GM19239 (cell line): ENCODE measurements around the gene FES.
"Not testable (repeated sequence)": the region's sequence is repeated elsewhere in the genome, so short reads cannot be mapped to it uniquely, and the experiment has no call there.

Experiments used
- DNase-seq: peaks from one replicate; pipeline ENCODE4 v3.0.0; 2011; ENCODE audit warnings: low spot score; ENCODE audit not compliant: insufficient read length
- FAIRE-seq: peaks from 2 replicates; lab custom pipeline; 2011; peaks lifted over from hg19 to GRCh38; lab: Jason Lieb, UNC

FES gene

DNA sequence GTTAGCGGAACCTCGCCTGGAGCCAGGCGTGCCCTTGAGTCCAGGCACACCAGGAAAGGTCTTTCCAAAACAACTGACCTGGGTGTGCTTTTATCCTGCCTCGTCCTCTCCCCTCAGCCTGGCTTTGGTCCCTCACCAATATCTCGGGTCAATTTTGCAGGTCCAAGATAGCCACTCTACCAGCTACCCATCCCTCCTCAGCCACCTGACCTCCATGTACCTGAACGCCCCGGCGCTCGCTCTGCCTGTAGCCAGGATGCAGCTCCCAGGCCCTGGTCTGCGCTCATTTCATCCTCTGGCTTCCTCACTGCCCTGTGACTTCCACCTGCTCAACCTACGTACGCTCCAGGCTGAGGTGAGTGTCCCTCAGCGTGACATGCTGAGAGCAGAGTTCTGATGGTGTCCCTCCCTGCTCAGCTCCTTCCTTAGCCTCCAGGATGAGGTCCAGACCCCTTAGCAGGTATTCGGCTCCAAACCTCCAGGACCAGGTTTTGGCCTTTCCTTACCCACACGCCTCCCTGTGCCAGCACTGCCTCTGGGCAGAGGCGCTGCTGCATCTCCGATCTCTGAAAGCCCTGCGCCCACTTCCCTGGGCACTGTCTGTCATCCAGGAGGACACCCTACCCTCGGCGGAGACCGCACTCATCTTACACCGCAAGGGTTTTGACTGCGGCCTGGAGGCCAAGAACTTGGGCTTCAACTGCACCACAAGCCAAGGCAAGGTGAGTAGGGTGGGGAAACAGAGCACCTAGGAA lies 33.9 kb downstream of the FES start:
- DNase-seq (no peak), FAIRE-seq (no peak)

DNA sequence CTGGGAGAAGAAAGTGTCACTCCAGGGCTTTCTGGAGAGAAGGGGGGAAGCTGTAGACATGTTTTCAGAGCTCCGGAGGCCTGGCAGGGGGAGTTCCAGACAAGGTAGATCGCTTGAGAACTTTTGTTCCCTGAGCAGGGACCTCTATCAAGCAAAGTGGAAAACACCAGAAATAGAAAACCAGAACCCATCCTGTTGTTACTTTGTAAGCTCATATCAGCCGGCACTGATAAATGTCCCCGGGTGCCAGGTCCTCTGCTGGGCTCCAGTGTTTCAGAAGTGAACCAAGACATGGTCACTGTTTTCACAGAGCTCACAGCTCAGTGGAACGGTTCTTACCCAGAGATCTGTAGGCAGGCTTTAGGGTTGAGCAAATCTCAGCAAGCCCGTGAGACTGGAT lies 34.5 kb downstream of the FES start:
- DNase-seq (no peak), FAIRE-seq (no peak)

DNA sequence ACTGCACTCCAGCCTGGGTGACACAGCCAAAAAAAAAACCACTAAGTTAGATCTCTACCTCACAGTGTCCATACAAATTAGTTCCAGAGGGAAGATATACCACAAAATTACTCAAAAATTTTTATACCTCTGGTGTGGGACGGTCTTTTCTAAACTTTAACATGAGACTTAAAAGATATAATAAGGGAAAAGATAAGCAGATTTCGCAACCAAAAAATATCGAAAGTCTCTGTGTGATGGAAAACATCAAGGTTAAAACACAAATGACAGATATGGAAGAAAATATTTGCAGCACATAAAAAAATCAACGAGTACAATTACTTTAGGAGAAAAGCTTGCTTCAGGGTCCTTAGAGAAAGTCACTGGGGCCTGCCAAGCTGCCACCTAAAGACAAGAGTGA lies 37.6 kb downstream of the FES start:
- DNase-seq (no peak), FAIRE-seq (no peak)

GRCh38 chr15:90922712-90923322 lies 38.5 kb downstream of the FES start:
- not testable (repeated sequence) for FAIRE-seq
- DNase-seq, result peak; percentile 52

DNA sequence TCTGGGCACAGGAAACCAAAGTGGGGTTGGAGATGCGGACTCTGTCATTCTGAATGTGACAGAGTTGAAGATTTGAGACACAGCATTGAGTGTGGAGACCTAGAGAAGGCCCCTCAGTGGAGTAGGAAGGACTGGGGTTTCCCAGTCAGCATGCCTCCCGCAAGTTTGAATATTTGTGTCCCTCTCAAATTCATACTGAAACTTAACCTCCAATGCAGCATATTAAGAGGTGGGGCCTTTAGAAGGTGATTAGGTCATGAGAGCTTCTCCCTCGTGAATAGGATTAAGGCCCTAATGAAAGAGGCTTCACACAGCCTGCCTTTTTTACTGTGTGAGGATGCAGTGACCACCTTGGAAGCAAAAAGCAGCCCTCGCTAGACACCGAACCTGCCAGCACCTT lies 40.1 kb downstream of the FES start:
- peak; percentile 82 for FAIRE-seq
- DNase-seq, result peak; percentile 44

- FAIRE-seq, DNase-seq: not testable (repeated sequence)
These were observed 42.5 kb downstream of the FES start for GRCh38 chr15:90926766-90927165.

- not testable (repeated sequence) for DNase-seq, FAIRE-seq
These were observed 43.8 kb downstream of the FES start for GRCh38 chr15:90928106-90928505.

DNA sequence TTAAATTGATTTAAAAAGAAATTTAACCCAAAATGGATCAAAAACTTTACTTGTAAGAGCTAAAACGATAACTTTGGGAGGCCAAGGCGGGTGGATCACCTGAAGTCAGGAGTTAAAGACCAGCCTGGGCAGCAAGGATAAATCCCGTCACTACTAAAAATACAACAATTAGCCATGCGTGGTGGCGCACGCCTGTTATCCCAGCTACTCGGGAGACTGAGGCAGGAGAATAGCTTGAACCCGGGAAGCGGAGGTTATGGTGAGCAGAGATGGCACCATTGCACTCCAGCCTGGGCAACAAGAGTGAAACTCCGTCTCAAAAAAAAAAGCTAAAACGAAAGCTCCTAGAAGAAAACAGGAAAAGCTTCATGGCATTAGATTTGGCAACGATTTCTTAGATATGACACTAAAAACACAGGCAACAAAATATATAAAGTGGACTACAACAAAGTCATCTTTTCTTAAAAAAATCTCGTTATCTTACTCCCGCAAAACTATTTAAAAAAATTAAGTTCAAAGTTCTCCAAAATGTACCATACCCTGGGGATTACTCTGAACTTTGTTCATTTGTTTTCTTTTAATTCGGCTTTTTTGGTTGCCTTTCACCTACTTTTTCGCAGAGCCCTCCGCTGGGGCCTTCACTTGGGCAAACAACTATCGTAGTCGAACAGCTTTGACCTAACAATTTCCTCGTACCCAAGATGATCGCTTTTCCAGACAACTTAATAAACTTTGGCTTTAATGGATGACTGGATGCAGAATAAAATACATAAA lies 45.1 kb downstream of the FES start:
- FAIRE-seq (no peak), DNase-seq (no peak)

- DNase-seq, result no peak
- no peak for FAIRE-seq
These were observed 46.7 kb downstream of the FES start for GRCh38 chr15:90930861-90931574.

DNA sequence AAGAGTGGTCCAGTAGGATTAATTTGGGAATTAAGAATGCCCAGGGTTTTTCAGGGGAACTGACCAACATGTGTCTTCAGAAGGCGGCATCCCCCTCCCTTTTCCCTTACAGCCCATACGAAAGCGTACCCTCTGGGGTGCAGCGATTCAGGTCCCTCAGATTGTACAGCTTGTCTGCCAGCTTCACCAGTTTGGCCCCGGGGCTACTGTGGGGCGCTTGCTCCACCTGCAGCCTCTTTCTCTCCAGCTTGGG lies 47.2 kb downstream of the FES start:
- no peak for FAIRE-seq

DNA sequence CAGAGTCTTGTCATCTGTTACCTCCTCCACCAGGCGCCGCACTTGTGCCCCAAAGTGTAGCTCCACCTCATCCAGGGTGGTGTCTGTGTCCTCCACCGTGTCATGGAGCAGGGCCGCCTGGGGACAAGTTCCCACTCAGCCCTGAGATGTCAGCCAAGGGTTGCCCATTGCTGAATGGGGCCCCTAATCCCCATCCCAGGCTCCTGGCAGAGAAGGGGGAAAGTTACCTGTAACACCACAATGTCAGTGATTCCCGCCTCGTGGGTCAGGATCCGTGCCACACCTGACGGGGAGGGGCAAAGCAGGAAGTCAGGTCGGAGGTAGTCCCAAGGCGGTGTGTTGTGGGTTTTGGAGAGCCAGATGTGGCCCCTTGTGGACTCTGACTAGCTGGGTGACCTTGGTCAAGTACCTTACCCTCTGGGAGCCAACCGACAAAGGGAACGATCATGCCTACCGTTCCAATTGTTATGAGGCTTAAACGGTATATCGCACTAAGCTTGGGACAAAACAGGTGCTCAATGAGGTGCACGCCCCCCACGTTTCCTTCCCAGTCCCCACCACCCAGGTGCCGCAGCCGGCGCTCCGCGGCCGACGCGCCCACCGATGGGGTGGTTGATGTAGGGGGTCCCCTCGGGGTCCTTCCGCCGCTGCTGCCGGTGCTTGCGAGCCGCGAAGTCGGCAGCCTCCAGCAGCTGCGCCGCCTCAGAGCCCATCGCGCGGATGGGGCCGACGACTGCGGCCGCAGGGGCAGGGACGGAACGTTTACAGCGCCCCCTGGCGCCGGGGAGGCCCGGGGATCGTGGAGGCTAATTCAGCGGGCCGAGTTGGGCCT lies 47.7 kb downstream of the FES start, which contains the start of gene HDDC3:
Gene HDDC3, minus strand, starts transcription at position 722 of the 832 bp plus-strand sequence. Its CDS starts 9 bp downstream, at position 713.
- FAIRE-seq, result peak; percentile 69
- DNase-seq, result peak; percentile 65

More for the DNA sequence above, 47.2 kb downstream of the FES start:
- no peak for DNase-seq

GRCh38 chr15:90932660-90932991 lies 48.3 kb downstream of the FES start:
- no peak for DNase-seq
- FAIRE-seq, result no peak

GRCh38 chr15:90933301-90933700 lies 49.0 kb downstream of the FES start:
- no peak for DNase-seq
- no peak for FAIRE-seq

DNA sequence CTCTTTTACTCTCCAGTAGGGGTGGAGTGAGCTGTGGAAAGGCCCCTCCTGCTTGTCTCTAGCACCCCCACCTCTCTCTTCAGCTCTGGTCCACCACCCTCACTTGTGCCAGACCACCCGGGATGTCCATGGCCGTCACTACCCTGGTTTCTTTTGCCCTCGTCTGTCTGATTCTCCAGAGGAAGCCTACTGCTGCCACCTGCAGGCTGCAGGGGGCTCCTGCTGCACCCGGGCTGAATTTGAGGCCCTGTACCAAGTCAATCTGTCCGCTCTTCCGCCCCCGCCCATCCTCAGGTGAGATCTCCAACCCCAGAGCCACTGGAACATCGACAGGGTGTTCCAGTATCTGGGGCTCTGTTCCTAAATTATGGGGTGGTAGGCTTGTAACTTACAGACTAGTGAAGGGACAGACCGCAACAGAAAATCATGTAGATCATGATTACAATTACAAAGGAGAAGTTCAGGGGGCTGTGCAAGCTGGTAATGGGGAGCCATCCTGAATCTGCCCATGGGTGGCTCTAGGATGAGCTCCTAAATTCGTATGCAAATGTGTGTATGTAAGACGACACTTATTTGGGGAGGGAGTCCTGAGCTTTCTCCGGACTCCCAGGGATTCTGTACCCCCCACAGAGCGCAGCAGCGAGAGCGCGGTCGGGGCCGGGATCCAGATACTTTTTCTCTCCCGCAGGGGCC lies 50.1 kb downstream of the FES start:
- FAIRE-seq, result peak; percentile 59

GRCh38 chr15:90934949-90935751 lies 50.8 kb downstream of the FES start, which contains the start of gene UNC45A:
UNC45A (plus strand) TSS chr15:90935285; CDS start chr15:90935325, 40 bp downstream.
- DNase-seq, result peak; percentile 91
- peak; percentile 72 for FAIRE-seq

More for the DNA sequence above, 50.1 kb downstream of the FES start:
- peak; percentile 56 for DNase-seq

DNA sequence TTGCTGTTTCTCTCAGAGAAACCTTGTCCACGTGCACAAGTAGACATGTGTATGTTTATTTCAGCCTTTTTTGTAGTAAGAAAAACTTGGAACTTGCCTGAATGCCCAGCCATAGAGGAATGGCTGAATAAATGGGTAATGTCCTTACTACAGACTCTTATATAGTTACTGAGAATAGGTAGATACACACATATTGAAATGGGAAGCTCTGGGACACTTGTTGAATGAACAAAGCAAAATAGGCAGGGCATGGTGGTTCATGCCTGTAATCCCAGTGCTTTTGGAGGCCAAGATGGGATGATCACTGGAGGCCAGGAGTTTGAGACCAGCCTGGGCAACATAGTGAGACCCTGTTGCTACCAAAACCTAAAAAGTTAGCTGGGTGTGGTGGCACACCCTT lies 52.5 kb downstream of the FES start:
- FAIRE-seq (no peak), DNase-seq (no peak)

GRCh38 chr15:90938261-90938660 lies 54.0 kb downstream of the FES start:
- FAIRE-seq (no peak), DNase-seq (no peak)

DNA sequence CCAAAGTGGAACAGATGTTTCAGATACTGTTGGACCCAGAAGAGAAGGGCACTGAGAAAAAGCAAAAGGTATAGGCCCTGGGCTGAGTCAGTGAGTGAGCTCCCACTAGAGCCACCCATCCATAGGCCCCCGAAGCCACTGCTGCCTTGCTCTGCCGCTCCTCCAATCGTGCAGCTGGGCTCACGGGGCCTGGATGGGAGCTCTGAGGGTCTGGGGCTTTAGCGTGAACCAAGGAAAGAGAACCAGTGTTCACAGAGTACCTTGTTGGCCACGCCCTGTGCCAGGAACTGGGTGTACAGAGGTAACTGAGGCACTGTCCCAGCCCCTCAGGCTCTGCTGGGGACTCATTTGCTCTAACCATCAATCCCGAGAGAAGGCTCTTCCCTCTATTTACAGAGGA lies 55.5 kb downstream of the FES start:
- DNase-seq (no peak), FAIRE-seq (no peak)
